SU-DHL-6 (cell line): ENCODE results near the gene NUTM1.

ENCODE experiments used
- H2AFZ ChIP-seq: fragments of 200-600 bp; sonication (generic); 2 replicates; pipeline ENCODE4 v1.6.1; 2014; ENCODE audit warnings: low read depth, mild to moderate bottlenecking, moderate library complexity, mixed read lengths, antibody characterized with exemption, low read length; ENCODE audit not compliant: severe bottlenecking
- H3F3A ChIP-seq: fragments of 200-600 bp; shearing (Covaris generic); 2 replicates; pipeline ENCODE4 v1.6.0; 2016; ENCODE audit warnings: antibody characterized with exemption, mild to moderate bottlenecking; ENCODE audit not compliant: insufficient read depth
- H3K27ac ChIP-seq: fragments of 200-600 bp; sonication (generic); 2 replicates; pipeline ENCODE4 v1.5.1; 2016; ENCODE audit warnings: low read depth, mild to moderate bottlenecking, low read length, moderate library complexity, mixed read lengths
- H3K27me3 ChIP-seq: fragments of 200-600 bp; sonication (generic), shearing (Covaris generic); 2 replicates; pipeline ENCODE4 v1.6.0; 2014; ENCODE audit warnings: mild to moderate bottlenecking, low read length
- H3K36me3 ChIP-seq: fragments of 200-600 bp; sonication (generic); 2 replicates; pipeline ENCODE4 v1.6.1; 2014; ENCODE audit warnings: mild to moderate bottlenecking, low read length, mixed read lengths
- H3K4me2 ChIP-seq: fragments of 300-600, 200-600 bp; shearing (Covaris generic), sonication (generic); 2 replicates; pipeline ENCODE4 v1.6.0; 2014; ENCODE audit warnings: low read length, low read depth, mild to moderate bottlenecking; ENCODE audit not compliant: poor library complexity, severe bottlenecking
- H3K4me3 ChIP-seq: fragments of 200-600 bp; sonication (generic); 2 replicates; pipeline ENCODE4 v1.5.1; 2014; ENCODE audit warnings: antibody characterized with exemption, low read length, mild to moderate bottlenecking, mixed read lengths; ENCODE audit not compliant: insufficient read depth, poor library complexity, severe bottlenecking
- H3K79me2 ChIP-seq: fragments of 200-600 bp; sonication (generic); 2 replicates; pipeline ENCODE4 v1.6.1; 2014; ENCODE audit warnings: mild to moderate bottlenecking, low read length, moderate library complexity; ENCODE audit not compliant: insufficient read depth
- H3K9ac ChIP-seq: fragments of 200-600 bp; sonication (generic); 2 replicates; pipeline ENCODE4 v1.7.0; 2014; ENCODE audit warnings: mild to moderate bottlenecking, low read length
- H3K9me2 ChIP-seq: fragments of 200-600 bp; sonication (generic); replicated peaks from 2 replicates; pipeline ENCODE4 v1.6.1; 2014; ENCODE audit warnings: low read length; ENCODE audit not compliant: insufficient read depth
- H3K9me3 ChIP-seq: fragments of 200-600 bp; sonication (generic); 2 replicates; pipeline ENCODE4 v1.6.1; 2014; ENCODE audit warnings: low read length, mixed read lengths; ENCODE audit not compliant: insufficient read depth
- H4K20me1 ChIP-seq: fragments of 200-600 bp; sonication (generic); 2 replicates; pipeline ENCODE4 v1.6.1; 2014; ENCODE audit warnings: low read depth, mild to moderate bottlenecking, antibody characterized with exemption, low read length, moderate library complexity, mixed read lengths
- CTCF ChIP-seq: fragments of 200-600 bp; sonication (generic); IDR thresholded peaks from one replicate; pipeline ENCODE4 v1.5.1; 2017; ENCODE audit warnings: antibody characterized with exemption, mild to moderate bottlenecking, low read length, moderate library complexity; ENCODE audit not compliant: insufficient read depth, poor library complexity, severe bottlenecking
- EZH2phosphoT487 ChIP-seq: fragments of 200-600 bp; sonication (generic), shearing (Covaris generic); conservative IDR thresholded peaks from 2 replicates; pipeline ENCODE4 v1.6.1; 2018; ENCODE audit warnings: mild to moderate bottlenecking, antibody characterized with exemption, low read length, moderate library complexity, mixed read lengths

Gene NUTM1

GRCh38 chr15:34342737-34343575 is at the start of gene NUTM1, which contains the start of gene NOP10:
NUTM1 (plus strand) TSS chr15:34343315; CDS start chr15:34343697, 382 bp downstream.
NOP10 (minus strand) TSS chr15:34343136; CDS start chr15:34343073, 63 bp downstream.
- H3K79me2 ChIP-seq: peaks cover 18% of the 10 kb centered on the region
- peak within 1 kb of the TSS; percentile 52 for H3K4me2 ChIP-seq
- H2AFZ ChIP-seq: peak within 1 kb of the TSS; percentile 95
- no peaks in the 10 kb centered on the region for H3K36me3 ChIP-seq
- H4K20me1 ChIP-seq: no peaks in the 10 kb centered on the region
- no peaks in the 10 kb centered on the region for H3K9me2 ChIP-seq
- no peaks in the 10 kb centered on the region for H3K9me3 ChIP-seq
- H3F3A ChIP-seq: peaks cover 23% of the 10 kb centered on the region; the same call in 1 of the 2 replicates
- H3K9ac ChIP-seq: peak within 1 kb of the TSS; percentile 81
- TF ChIP-seq CTCF (peak; percentile 79), EZH2phosphoT487 (no peak)
- H3K27me3 ChIP-seq: no peaks in the 10 kb centered on the region
- H3K4me3 ChIP-seq: peak within 1 kb of the TSS; percentile 94
- H3K27ac ChIP-seq: peak within 1 kb of the TSS; percentile 65

GRCh38 chr15:34297059-34297458 is 46.1 kb upstream of the NUTM1 start:
- Histone ChIP-seq H3K27me3 (no peaks in the 10 kb centered on the region), H2AFZ (no peak overlapping the region), H3K27ac (no peak overlapping the region), H4K20me1 (no peaks in the 10 kb centered on the region), H3K36me3 (no peaks in the 10 kb centered on the region), H3F3A (no peaks in the 10 kb centered on the region), H3K4me3 (no peak overlapping the region), H3K9ac (no peak overlapping the region), H3K4me2 (no peak overlapping the region), H3K9me2 (no peaks in the 10 kb centered on the region), H3K79me2 (no peaks in the 10 kb centered on the region), H3K9me3 (no peaks in the 10 kb centered on the region)
- TF ChIP-seq EZH2phosphoT487: no peak
- TF ChIP-seq CTCF: no peak

GRCh38 chr15:34301058-34301457 is 42.1 kb upstream of the NUTM1 start:
- H3K4me2 ChIP-seq: no peak overlapping the region
- TF ChIP-seq EZH2phosphoT487 (no peak), CTCF (no peak)

More at GRCh38 chr15:34301058-34301457, 42.1 kb upstream of the NUTM1 start:
- Histone ChIP-seq H3K9me2 (no peaks in the 10 kb centered on the region), H2AFZ (no peak overlapping the region), H4K20me1 (no peaks in the 10 kb centered on the region), H3K36me3 (no peaks in the 10 kb centered on the region), H3K9me3 (no peaks in the 10 kb centered on the region), H3K79me2 (no peaks in the 10 kb centered on the region), H3K27ac (no peak overlapping the region), H3F3A (no peaks in the 10 kb centered on the region), H3K27me3 (no peaks in the 10 kb centered on the region), H3K4me3 (no peak overlapping the region), H3K9ac (no peak overlapping the region)
